Caco-2 (cell line): ENCODE results near the gene SMOC2. TPM values are rescaled to one million over a fixed set of nuclear protein-coding genes. Genes with fewer than 3 reads are reported as not detected.

ENCODE experiments used
- BruUV-seq: library from RNA; stranded (reverse); fragments of 400-500 nt; replicated peaks from 2 replicates; lab custom pipeline; 2021; lab: Mats Ljungman, UMichigan
- CTCF ChIA-PET: fragments of 300-600 bp; sonication (Branson Sonifier 250); formaldehyde crosslinking; loops from one replicate; lab custom pipeline; 2022; ENCODE audit warnings: antibody characterized with exemption; lab: Charles Lee
- POLR2A ChIA-PET: fragments of 300-600 bp; sonication (Branson Sonifier 250); formaldehyde crosslinking; loops from one replicate; lab custom pipeline; 2022; ENCODE audit warnings: antibody characterized with exemption; lab: Charles Lee
- DNase-seq, 2 experiments: peaks; one replicate each; pipeline versions ENCODE4 v3.0.0 to v3.0.0-alpha.2; 2020 to 2022
- H3K27me3 ChIP-seq: replicated peaks from 2 replicates; pipeline ENCODE4 v1.6.0; 2011; ENCODE audit warnings: low read length; ENCODE audit not compliant: control insufficient read depth, insufficient read depth
- H3K36me3 ChIP-seq: 2 replicates; pipeline ENCODE4 v1.5.1; 2011; ENCODE audit warnings: low read length; ENCODE audit not compliant: control insufficient read depth, insufficient read depth
- H3K4me1 ChIP-seq: fragments of 250-450 bp; sonication (Bioruptor Pico); 2 replicates; pipeline ENCODE4 v1.5.1; 2020; ENCODE audit warnings: mild to moderate bottlenecking
- H3K4me3 ChIP-seq: 2 replicates; pipeline ENCODE4 v1.5.1; 2011; ENCODE audit warnings: low read depth, mild to moderate bottlenecking, control low read depth, low read length
- H3K9me3 ChIP-seq: fragments of 250-450 bp; sonication (Bioruptor Pico); 2 replicates; pipeline ENCODE4 v1.5.1; 2020; ENCODE audit warnings: mild to moderate bottlenecking, moderate library complexity
- H3K27ac Mint-ChIP-seq: one replicate; pipeline ENCODE4 v1.8.0; 2022; ENCODE audit warnings: mixed read lengths; ENCODE audit not compliant: unreplicated experiment
- H3K27me3 Mint-ChIP-seq: one replicate; pipeline ENCODE4 v1.8.0; 2022; ENCODE audit warnings: mixed read lengths; ENCODE audit not compliant: insufficient read depth, unreplicated experiment
- H3K36me3 Mint-ChIP-seq: one replicate; pipeline ENCODE4 v1.8.0; 2022; ENCODE audit warnings: mild to moderate bottlenecking, mixed read lengths; ENCODE audit not compliant: insufficient read depth, unreplicated experiment
- H3K4me1 Mint-ChIP-seq: one replicate; pipeline ENCODE4 v1.8.0; 2022; ENCODE audit warnings: low read depth, mixed read lengths; ENCODE audit not compliant: unreplicated experiment
- H3K4me3 Mint-ChIP-seq: one replicate; pipeline ENCODE4 v1.8.0; 2022; ENCODE audit warnings: mild to moderate bottlenecking, moderate library complexity, mixed read lengths; ENCODE audit not compliant: unreplicated experiment
- H3K9me3 Mint-ChIP-seq: one replicate; pipeline ENCODE4 v1.8.0; 2022; ENCODE audit warnings: mixed read lengths; ENCODE audit not compliant: unreplicated experiment
- CTCF ChIP-seq, 2 experiments: fragments of 200-600 bp in 1 of 2; IDR thresholded peaks; 1 replicate in 1 of 2; 2 replicates in 1 of 2; pipeline versions ENCODE4 v1.5.1 to v1.8.0; 2011 to 2022; ENCODE audit warnings: antibody characterized with exemption in 1 of 2, control low read depth in 1 of 2, inconsistent platforms in 1 of 2, low read depth in 1 of 2, low read length in 1 of 2, mild to moderate bottlenecking in 1 of 2, moderate library complexity in 1 of 2; ENCODE audit not compliant: insufficient read depth in 1 of 2, severe bottlenecking in 1 of 2, unreplicated experiment in 1 of 2
- intact Hi-C: fragments of 100-400 bp; cut with micrococcal nuclease; formaldehyde crosslinking; loops from one replicate; pipeline ENCODE4 v1.10.0; 2022; ENCODE audit not compliant: unreplicated experiment
- total RNA-seq: library from RNA; stranded (reverse); gene quantifications from 2 replicates; pipeline ENCODE4 v1.2.3, GENCODE V29; 2022

The SMOC2 gene
- total RNA-seq, 1 experiment from 2014 or later = 2.8 TPM

GRCh38 chr6:168490757-168491156 lies 49.8 kb downstream of the SMOC2 start:
- ChIA-PET CTCF (no interaction called here), POLR2A (no interaction called here)
- no peaks in the 10 kb centered on the region; the same call in 1 of the 2 replicates for H3K4me1 ChIP-seq
- no peaks in the 10 kb centered on the region for H3K9me3 ChIP-seq
- Mint-ChIP-seq H3K9me3 (no peaks in the 10 kb centered on the region), H3K36me3 (no peaks in the 10 kb centered on the region), H3K4me1 (peaks cover 2% of the 10 kb centered on the region), H3K27ac (no peak overlapping the region), H3K4me3 (no peak overlapping the region), H3K27me3 (no peaks in the 10 kb centered on the region)
- intact Hi-C loops = no loop called here
- H3K4me3 ChIP-seq = no peak overlapping the region
- H3K27me3 ChIP-seq = no peaks in the 10 kb centered on the region
- TF ChIP-seq CTCF (IDR thresholded peaks at IDR 0.05; ENCODE audit: insufficient read depth in 1 of 2, low read depth in 1 of 2, low read length in 1 of 2, severe bottlenecking in 1 of 2, unreplicated experiment in 1 of 2) = no peak
- no peaks in the 10 kb centered on the region for H3K36me3 ChIP-seq
- no TSS peak for BruUV-seq
- no peak for DNase-seq

GRCh38 chr6:168493976-168494375 lies 53.0 kb downstream of the SMOC2 start:
- no peak overlapping the region for H3K27ac Mint-ChIP-seq
- no peak overlapping the region for H3K4me3 Mint-ChIP-seq
- Histone ChIP-seq H3K4me3 (no peak overlapping the region), H3K4me1 (peaks cover 26% of the 10 kb centered on the region), H3K27me3 (no peaks in the 10 kb centered on the region), H3K9me3 (no peaks in the 10 kb centered on the region), H3K36me3 (no peaks in the 10 kb centered on the region)
- POLR2A ChIA-PET = no interaction called here
- H3K4me1 Mint-ChIP-seq = peaks cover 17% of the 10 kb centered on the region
- intact Hi-C loops = no loop called here
- H3K9me3 Mint-ChIP-seq = no peaks in the 10 kb centered on the region
- CTCF ChIA-PET = no interaction called here
- H3K36me3 Mint-ChIP-seq = no peaks in the 10 kb centered on the region
- no peak for DNase-seq
- H3K27me3 Mint-ChIP-seq = no peaks in the 10 kb centered on the region
- no peak for TF ChIP-seq CTCF (IDR thresholded peaks at IDR 0.05; ENCODE audit: insufficient read depth in 1 of 2, low read depth in 1 of 2, low read length in 1 of 2, severe bottlenecking in 1 of 2, unreplicated experiment in 1 of 2)
- no TSS peak for BruUV-seq

DNA sequence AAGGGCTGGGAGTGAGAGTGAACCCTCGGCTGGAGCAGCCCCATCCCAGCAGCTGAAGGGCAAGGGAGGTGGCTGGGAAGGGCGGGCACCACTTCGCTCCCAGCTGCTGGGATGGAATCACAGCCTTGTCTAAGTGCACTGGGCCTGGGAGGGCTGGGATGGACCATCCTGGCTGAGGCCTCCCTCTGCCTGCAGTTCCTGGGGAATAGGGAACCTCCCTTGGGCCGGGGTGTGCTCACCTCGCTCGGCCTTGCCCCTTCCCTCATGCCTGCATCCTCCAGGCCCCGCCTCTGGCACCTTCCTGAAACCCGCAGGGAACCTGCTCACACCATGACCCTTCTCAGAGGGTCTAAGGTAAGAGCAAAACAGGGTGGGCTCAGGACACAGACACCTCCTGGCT lies 53.7 kb downstream of the SMOC2 start:
- CTCF ChIA-PET = no interaction called here
- Histone ChIP-seq H3K36me3 (no peaks in the 10 kb centered on the region), H3K9me3 (no peaks in the 10 kb centered on the region), H3K27me3 (no peaks in the 10 kb centered on the region), H3K4me3 (no peak overlapping the region), H3K4me1 (peaks cover 30% of the 10 kb centered on the region)
- no peak for DNase-seq
- intact Hi-C loops = no loop called here
- no peaks in the 10 kb centered on the region for H3K27me3 Mint-ChIP-seq
- H3K4me3 Mint-ChIP-seq = no peak overlapping the region
- no peak for TF ChIP-seq CTCF (IDR thresholded peaks at IDR 0.05; ENCODE audit: insufficient read depth in 1 of 2, low read depth in 1 of 2, low read length in 1 of 2, severe bottlenecking in 1 of 2, unreplicated experiment in 1 of 2)
- POLR2A ChIA-PET = no interaction called here
- BruUV-seq = no TSS peak
- no peak overlapping the region for H3K27ac Mint-ChIP-seq
- H3K9me3 Mint-ChIP-seq = no peaks in the 10 kb centered on the region
- H3K4me1 Mint-ChIP-seq = peaks cover 25% of the 10 kb centered on the region
- H3K36me3 Mint-ChIP-seq = no peaks in the 10 kb centered on the region
